Adipocyte (in vitro differentiated cells): ENCODE data around the gene LYZL1.
"Not testable (repeated sequence)": the region's sequence is repeated elsewhere in the genome, so short reads cannot be mapped to it uniquely, and the experiment has no call there.

ENCODE experiments used
- DNase-seq: peaks from one replicate; pipeline ENCODE4 v3.0.0-alpha.2; 2015; ENCODE audit warnings: low read depth
- H3K27me3 ChIP-seq: replicated peaks from 2 replicates; pipeline ENCODE4 v1.7.0; 2013; ENCODE audit warnings: mild to moderate bottlenecking, low read length, moderate library complexity; ENCODE audit not compliant: control insufficient read depth, insufficient read depth
- H3K36me3 ChIP-seq: 2 replicates; pipeline ENCODE4 v1.7.0; 2013; ENCODE audit warnings: low read length, mild to moderate bottlenecking, moderate library complexity; ENCODE audit not compliant: control insufficient read depth, insufficient read depth, severe bottlenecking
- H3K4me1 ChIP-seq: 2 replicates; pipeline ENCODE4 v1.7.0; 2013; ENCODE audit warnings: mild to moderate bottlenecking, low read length, moderate library complexity; ENCODE audit not compliant: control insufficient read depth, insufficient read depth
- H3K4me3 ChIP-seq: 2 replicates; pipeline ENCODE4 v1.7.0; 2013; ENCODE audit warnings: mild to moderate bottlenecking, low read length, moderate library complexity
- H3K9ac ChIP-seq: 2 replicates; pipeline ENCODE4 v1.7.0; 2013; ENCODE audit warnings: mild to moderate bottlenecking, low read length, moderate library complexity
- H3K9me3 ChIP-seq: 2 replicates; pipeline ENCODE4 v1.7.0; 2013; ENCODE audit warnings: mild to moderate bottlenecking, low read length, moderate library complexity; ENCODE audit not compliant: control insufficient read depth

Gene LYZL1

GRCh38 chr10:29288906-29289305, at the start of gene LYZL1:
Gene LYZL1 (plus strand): TSS chr10:29289070. CDS start chr10:29291868, 2,798 bp downstream.
- H3K4me3 ChIP-seq, H3K36me3 ChIP-seq, H3K9me3 ChIP-seq, H3K9ac ChIP-seq, H3K4me1 ChIP-seq, DNase-seq: not testable (repeated sequence)
- peaks cover 28% of the 10 kb centered on the region for H3K27me3 ChIP-seq

GRCh38 chr10:29239569-29240472, 49.0 kb upstream of the LYZL1 start:
- no peak for DNase-seq
- no peak overlapping the region for H3K9ac ChIP-seq

GRCh38 chr10:29240986-29241660, 47.7 kb upstream of the LYZL1 start:
- Histone ChIP-seq H3K27me3 (peaks cover 23% of the 10 kb centered on the region), H3K9ac (no peak overlapping the region), H3K4me1 (no peaks in the 10 kb centered on the region), H3K4me3 (no peak overlapping the region), H3K9me3 (no peaks in the 10 kb centered on the region), H3K36me3 (no peaks in the 10 kb centered on the region)
- DNase-seq: no peak

More at GRCh38 chr10:29239569-29240472, 49.0 kb upstream of the LYZL1 start:
- Histone ChIP-seq H3K4me3 (no peak overlapping the region), H3K4me1 (no peaks in the 10 kb centered on the region), H3K27me3 (peaks cover 20% of the 10 kb centered on the region), H3K9me3 (no peaks in the 10 kb centered on the region), H3K36me3 (no peaks in the 10 kb centered on the region)

- H3K4me3 ChIP-seq: no peak overlapping the region
- no peaks in the 10 kb centered on the region for H3K36me3 ChIP-seq
- peaks cover 23% of the 10 kb centered on the region for H3K27me3 ChIP-seq
- no peaks in the 10 kb centered on the region for H3K4me1 ChIP-seq
- no peaks in the 10 kb centered on the region for H3K9me3 ChIP-seq
- no peak overlapping the region for H3K9ac ChIP-seq
- DNase-seq: no peak
These were observed 46.9 kb upstream of the LYZL1 start for GRCh38 chr10:29241925-29242324.

GRCh38 chr10:29243066-29243465, 45.8 kb upstream of the LYZL1 start:
- H3K4me1 ChIP-seq: no peaks in the 10 kb centered on the region
- H3K9me3 ChIP-seq: no peaks in the 10 kb centered on the region
- no peak for DNase-seq
- H3K36me3 ChIP-seq: no peaks in the 10 kb centered on the region
- H3K27me3 ChIP-seq: peaks cover 19% of the 10 kb centered on the region
- H3K4me3 ChIP-seq: no peak overlapping the region
- no peak overlapping the region for H3K9ac ChIP-seq

GRCh38 chr10:29243750-29244149, 45.1 kb upstream of the LYZL1 start:
- peaks cover 19% of the 10 kb centered on the region for H3K27me3 ChIP-seq
- H3K9ac ChIP-seq: no peak overlapping the region
- H3K4me3 ChIP-seq: no peak overlapping the region
- no peak for DNase-seq
- H3K9me3 ChIP-seq: no peaks in the 10 kb centered on the region
- no peaks in the 10 kb centered on the region for H3K36me3 ChIP-seq
- H3K4me1 ChIP-seq: no peaks in the 10 kb centered on the region

- no peak overlapping the region for H3K4me3 ChIP-seq
- no peak overlapping the region for H3K9ac ChIP-seq
- peaks cover 25% of the 10 kb centered on the region for H3K27me3 ChIP-seq
- H3K9me3 ChIP-seq: no peaks in the 10 kb centered on the region
- H3K4me1 ChIP-seq: no peaks in the 10 kb centered on the region
- H3K36me3 ChIP-seq: no peaks in the 10 kb centered on the region
- DNase-seq: no peak
These were observed 43.9 kb upstream of the LYZL1 start for GRCh38 chr10:29244978-29245377.

GRCh38 chr10:29245476-29245875, 43.4 kb upstream of the LYZL1 start:
- Histone ChIP-seq H3K9me3 (no peaks in the 10 kb centered on the region), H3K27me3 (peaks cover 28% of the 10 kb centered on the region), H3K36me3 (no peaks in the 10 kb centered on the region), H3K4me3 (no peak overlapping the region), H3K4me1 (no peaks in the 10 kb centered on the region), H3K9ac (no peak overlapping the region)
- DNase-seq: no peak

- Histone ChIP-seq H3K27me3 (peaks cover 30% of the 10 kb centered on the region), H3K9ac (no peak overlapping the region), H3K9me3 (no peaks in the 10 kb centered on the region), H3K36me3 (no peaks in the 10 kb centered on the region), H3K4me1 (no peaks in the 10 kb centered on the region), H3K4me3 (no peak overlapping the region)
- DNase-seq: no peak
These were observed 42.4 kb upstream of the LYZL1 start for GRCh38 chr10:29246449-29246848.

- H3K4me3 ChIP-seq: no peak overlapping the region
- no peaks in the 10 kb centered on the region for H3K9me3 ChIP-seq
- peak; percentile 59 for DNase-seq
- peaks cover 7% of the 10 kb centered on the region for H3K4me1 ChIP-seq
- H3K9ac ChIP-seq: no peak overlapping the region
- peaks cover 33% of the 10 kb centered on the region for H3K27me3 ChIP-seq
- H3K36me3 ChIP-seq: no peaks in the 10 kb centered on the region
These were observed 40.7 kb upstream of the LYZL1 start for GRCh38 chr10:29248158-29248557.

- H3K36me3 ChIP-seq: no peaks in the 10 kb centered on the region
- H3K9ac ChIP-seq: no peak overlapping the region
- DNase-seq: no peak
- H3K27me3 ChIP-seq: peaks cover 29% of the 10 kb centered on the region
- H3K9me3 ChIP-seq: no peaks in the 10 kb centered on the region
- peaks cover 16% of the 10 kb centered on the region for H3K4me1 ChIP-seq
- no peak overlapping the region for H3K4me3 ChIP-seq
These were observed 39.9 kb upstream of the LYZL1 start for GRCh38 chr10:29249018-29249417.
